ENCODE results near the gene SAMD1.

DNA sequence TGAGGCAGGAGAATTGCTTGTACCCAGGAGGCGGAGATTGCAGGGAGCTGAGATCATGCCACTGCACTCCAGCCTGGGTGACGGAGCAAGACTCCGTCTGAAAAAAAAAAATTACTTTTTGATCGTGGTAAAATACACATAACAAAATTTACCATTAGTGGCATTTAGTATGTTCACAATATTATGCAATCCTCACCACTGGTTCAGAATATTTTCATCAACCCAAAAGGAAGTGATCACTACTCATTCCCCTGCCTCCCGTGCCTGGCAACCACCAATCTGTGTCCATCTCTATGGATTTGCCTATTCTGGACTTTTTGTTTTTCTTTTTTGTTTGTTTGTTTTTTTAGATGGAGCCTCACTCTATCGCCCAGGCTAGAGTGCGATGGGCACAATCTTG, 27.4 kb downstream of the SAMD1 start:
- TF ChIP-seq, protein P1, sequence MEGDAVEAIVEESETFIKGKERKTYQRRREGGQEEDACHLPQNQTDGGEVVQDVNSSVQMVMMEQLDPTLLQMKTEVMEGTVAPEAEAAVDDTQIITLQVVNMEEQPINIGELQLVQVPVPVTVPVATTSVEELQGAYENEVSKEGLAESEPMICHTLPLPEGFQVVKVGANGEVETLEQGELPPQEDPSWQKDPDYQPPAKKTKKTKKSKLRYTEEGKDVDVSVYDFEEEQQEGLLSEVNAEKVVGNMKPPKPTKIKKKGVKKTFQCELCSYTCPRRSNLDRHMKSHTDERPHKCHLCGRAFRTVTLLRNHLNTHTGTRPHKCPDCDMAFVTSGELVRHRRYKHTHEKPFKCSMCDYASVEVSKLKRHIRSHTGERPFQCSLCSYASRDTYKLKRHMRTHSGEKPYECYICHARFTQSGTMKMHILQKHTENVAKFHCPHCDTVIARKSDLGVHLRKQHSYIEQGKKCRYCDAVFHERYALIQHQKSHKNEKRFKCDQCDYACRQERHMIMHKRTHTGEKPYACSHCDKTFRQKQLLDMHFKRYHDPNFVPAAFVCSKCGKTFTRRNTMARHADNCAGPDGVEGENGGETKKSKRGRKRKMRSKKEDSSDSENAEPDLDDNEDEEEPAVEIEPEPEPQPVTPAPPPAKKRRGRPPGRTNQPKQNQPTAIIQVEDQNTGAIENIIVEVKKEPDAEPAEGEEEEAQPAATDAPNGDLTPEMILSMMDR (conservative IDR thresholded peaks at IDR 0.05 in 1 of 2, IDR thresholded peaks at IDR 0.05 in 1 of 2; ENCODE audit: low read depth in 1 of 2, low read length in 2 of 2), result no peak
- no peak for TF ChIP-seq EZH2 (IDR thresholded peaks at IDR 0.05; ENCODE audit: low read length, missing control alignments)
